Esophagus squamous epithelium (tissue), 5 donors: ENCODE results near the gene C20orf173. TPM values are rescaled to one million over a fixed set of nuclear protein-coding genes. Genes with fewer than 3 reads are reported as not detected.

Experiments used
- DNase-seq: peaks from one replicate; lab custom pipeline; 2025; lab: John Stamatoyannopoulos, UW
- H3K27ac ChIP-seq, 4 donors: fragments of 200-600 bp; sonication (generic); one replicate each; pipeline ENCODE4 v1.5.1; 2016 to 2019; ENCODE audit warnings: mild to moderate bottlenecking in 1 of 4
- H3K27me3 ChIP-seq, 4 donors: fragments of 200-600 bp; sonication (generic); 1 replicate in 3 of 4; 2 replicates in 1 of 4; pipeline versions ENCODE4 v1.5.1 to v1.6.0; 2017 to 2021; ENCODE audit warnings: antibody characterized with exemption in 1 of 4
- H3K36me3 ChIP-seq, 3 donors: fragments of 200-600 bp; sonication (generic); one replicate each; pipeline ENCODE4 v1.5.1; 2016 to 2019
- H3K4me1 ChIP-seq, 3 donors: fragments of 200-600 bp; sonication (generic); one replicate each; pipeline ENCODE4 v1.5.1; 2017 to 2019
- H3K4me3 ChIP-seq, 4 donors: fragments of 200-600 bp; sonication (generic); 1 replicate in 3 of 4; 2 replicates in 1 of 4; pipeline ENCODE4 v1.5.1; 2016 to 2019; ENCODE audit warnings: mild to moderate bottlenecking in 2 of 4, moderate library complexity in 1 of 4
- H3K9me3 ChIP-seq, 3 donors: fragments of 200-600 bp; sonication (generic); one replicate each; pipeline ENCODE4 v1.5.1; 2016 to 2019
- POLR2A ChIP-seq, 4 donors: fragments of 450-650 bp; IDR thresholded peaks; one replicate each; pipeline ENCODE4 v1.6.1; 2017; ENCODE audit warnings: antibody characterized with exemption in 4 of 4, mild to moderate bottlenecking in 4 of 4, moderate library complexity in 3 of 4
- WGBS, 2 donors: methylation state at CpG; one replicate each; pipeline ENCODE4 v1.1.5; 2018; 5-methylcytosine and 5-hydroxymethylcytosine counted together
- intact Hi-C: fragments of 100-400 bp; cut with DNase I; formaldehyde crosslinking; loops from one replicate; pipeline ENCODE4 v1.15.0; 2022
- total RNA-seq, 4 donors: library from RNA; depleted of rRNA; stranded (reverse); fragments of >200 nt; gene quantifications; one replicate each; pipeline ENCODE4 v1.1.0, GENCODE V29; 2016
- TF ChIP-seq, protein P1 (sequence below), 6 experiments: fragments of 450-650 bp in 4 of 6; fragments of 200-600 bp in 2 of 6; sonication (generic) in 2 of 6; IDR thresholded peaks; one replicate each; pipeline ENCODE4 v1.5.1; 2016 to 2019; ENCODE audit warnings: antibody characterized with exemption in 6 of 6, mild to moderate bottlenecking in 4 of 6, moderate library complexity in 4 of 6
- donor health status: DM: yes; HTN: yes; CAD: no.

The C20orf173 gene
- total RNA-seq, 4 donors from 2014 or later = not detected

DNA sequence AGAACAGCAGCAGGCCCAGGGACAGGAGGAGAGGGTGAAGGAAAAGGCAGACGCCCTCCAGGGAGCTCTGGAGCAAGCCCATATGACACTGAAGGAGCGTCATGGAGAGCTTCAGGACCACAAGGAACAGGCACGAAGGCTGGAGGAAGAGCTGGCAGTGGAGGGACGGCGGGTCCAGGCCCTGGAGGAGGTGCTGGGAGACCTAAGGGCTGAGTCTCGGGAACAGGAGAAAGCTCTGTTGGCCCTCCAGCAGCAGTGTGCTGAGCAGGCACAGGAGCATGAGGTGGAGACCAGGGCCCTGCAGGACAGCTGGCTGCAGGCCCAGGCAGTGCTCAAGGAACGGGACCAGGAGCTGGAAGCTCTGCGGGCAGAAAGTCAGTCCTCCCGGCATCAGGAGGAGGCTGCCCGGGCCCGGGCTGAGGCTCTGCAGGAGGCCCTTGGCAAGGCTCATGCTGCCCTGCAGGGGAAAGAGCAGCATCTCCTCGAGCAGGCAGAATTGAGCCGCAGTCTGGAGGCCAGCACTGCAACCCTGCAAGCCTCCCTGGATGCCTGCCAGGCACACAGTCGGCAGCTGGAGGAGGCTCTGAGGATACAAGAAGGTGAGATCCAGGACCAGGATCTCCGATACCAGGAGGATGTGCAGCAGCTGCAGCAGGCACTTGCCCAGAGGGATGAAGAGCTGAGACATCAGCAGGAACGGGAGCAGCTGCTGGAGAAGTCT, 25.5 kb downstream of the C20orf173 start:
- WGBS, 2 donors = 70 to 86% methylated on average over 10 to 13 of the region's 16 CpGs
- H3K9me3 ChIP-seq = no peaks in the 10 kb centered on the region
- no peak overlapping the region for H3K27ac ChIP-seq
- no peak for DNase-seq
- H3K4me1 ChIP-seq = no peaks in the 10 kb centered on the region
- peaks cover 25 to 100% (median 28%) of the 10 kb centered on the region in 3 donors for H3K36me3 ChIP-seq
- H3K27me3 ChIP-seq = no peaks in the 10 kb centered on the region
- TF ChIP-seq POLR2A (IDR thresholded peaks at IDR 0.05) = no peak
- TF ChIP-seq, protein P1, sequence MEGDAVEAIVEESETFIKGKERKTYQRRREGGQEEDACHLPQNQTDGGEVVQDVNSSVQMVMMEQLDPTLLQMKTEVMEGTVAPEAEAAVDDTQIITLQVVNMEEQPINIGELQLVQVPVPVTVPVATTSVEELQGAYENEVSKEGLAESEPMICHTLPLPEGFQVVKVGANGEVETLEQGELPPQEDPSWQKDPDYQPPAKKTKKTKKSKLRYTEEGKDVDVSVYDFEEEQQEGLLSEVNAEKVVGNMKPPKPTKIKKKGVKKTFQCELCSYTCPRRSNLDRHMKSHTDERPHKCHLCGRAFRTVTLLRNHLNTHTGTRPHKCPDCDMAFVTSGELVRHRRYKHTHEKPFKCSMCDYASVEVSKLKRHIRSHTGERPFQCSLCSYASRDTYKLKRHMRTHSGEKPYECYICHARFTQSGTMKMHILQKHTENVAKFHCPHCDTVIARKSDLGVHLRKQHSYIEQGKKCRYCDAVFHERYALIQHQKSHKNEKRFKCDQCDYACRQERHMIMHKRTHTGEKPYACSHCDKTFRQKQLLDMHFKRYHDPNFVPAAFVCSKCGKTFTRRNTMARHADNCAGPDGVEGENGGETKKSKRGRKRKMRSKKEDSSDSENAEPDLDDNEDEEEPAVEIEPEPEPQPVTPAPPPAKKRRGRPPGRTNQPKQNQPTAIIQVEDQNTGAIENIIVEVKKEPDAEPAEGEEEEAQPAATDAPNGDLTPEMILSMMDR (IDR thresholded peaks at IDR 0.05) = no peak
- intact Hi-C loops = no loop called here
- no peak overlapping the region for H3K4me3 ChIP-seq

DNA sequence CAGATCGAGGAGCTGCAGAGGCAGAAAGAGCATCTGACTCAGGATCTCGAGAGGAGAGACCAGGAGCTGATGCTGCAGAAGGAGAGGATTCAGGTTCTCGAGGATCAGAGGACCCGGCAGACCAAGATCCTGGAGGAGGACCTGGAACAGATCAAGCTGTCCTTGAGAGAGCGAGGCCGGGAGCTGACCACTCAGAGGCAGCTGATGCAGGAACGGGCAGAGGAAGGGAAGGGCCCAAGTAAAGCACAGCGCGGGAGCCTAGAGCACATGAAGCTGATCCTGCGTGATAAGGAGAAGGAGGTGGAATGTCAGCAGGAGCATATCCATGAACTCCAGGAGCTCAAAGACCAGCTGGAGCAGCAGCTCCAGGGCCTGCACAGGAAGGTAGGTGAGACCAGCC, 26.2 kb downstream of the C20orf173 start:
- H3K4me3 ChIP-seq = no peak overlapping the region
- WGBS, 2 donors = 93 to 94% methylated on average over 10 of the region's 10 CpGs
- no peak overlapping the region for H3K27ac ChIP-seq
- no peaks in the 10 kb centered on the region for H3K9me3 ChIP-seq
- H3K36me3 ChIP-seq = peaks cover 21 to 100% (median 25%) of the 10 kb centered on the region in 3 donors
- no peak for TF ChIP-seq POLR2A (IDR thresholded peaks at IDR 0.05)
- TF ChIP-seq, protein P1 (IDR thresholded peaks at IDR 0.05) = no peak
- no peak for DNase-seq
- intact Hi-C loops = no loop called here
- H3K4me1 ChIP-seq = no peaks in the 10 kb centered on the region
- no peaks in the 10 kb centered on the region for H3K27me3 ChIP-seq

DNA sequence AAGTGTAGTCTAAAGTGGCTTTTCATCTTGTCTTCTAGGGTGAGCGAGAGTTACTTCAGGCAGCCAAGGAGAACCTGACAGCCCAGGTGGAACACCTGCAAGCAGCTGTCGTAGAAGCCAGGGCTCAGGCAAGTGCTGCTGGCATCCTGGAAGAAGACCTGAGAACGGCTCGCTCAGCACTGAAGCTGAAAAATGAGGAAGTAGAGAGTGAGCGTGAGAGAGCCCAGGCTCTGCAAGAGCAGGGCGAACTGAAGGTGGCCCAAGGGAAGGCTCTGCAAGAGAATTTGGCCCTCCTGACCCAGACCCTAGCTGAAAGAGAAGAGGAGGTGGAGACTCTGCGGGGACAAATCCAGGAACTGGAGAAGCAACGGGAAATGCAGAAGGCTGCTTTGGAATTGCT, 27.1 kb downstream of the C20orf173 start:
- TF ChIP-seq, protein P1 (IDR thresholded peaks at IDR 0.05) = no peak
- TF ChIP-seq POLR2A (IDR thresholded peaks at IDR 0.05) = no peak
- DNase-seq = no peak
- intact Hi-C loops = no loop called here

DNA sequence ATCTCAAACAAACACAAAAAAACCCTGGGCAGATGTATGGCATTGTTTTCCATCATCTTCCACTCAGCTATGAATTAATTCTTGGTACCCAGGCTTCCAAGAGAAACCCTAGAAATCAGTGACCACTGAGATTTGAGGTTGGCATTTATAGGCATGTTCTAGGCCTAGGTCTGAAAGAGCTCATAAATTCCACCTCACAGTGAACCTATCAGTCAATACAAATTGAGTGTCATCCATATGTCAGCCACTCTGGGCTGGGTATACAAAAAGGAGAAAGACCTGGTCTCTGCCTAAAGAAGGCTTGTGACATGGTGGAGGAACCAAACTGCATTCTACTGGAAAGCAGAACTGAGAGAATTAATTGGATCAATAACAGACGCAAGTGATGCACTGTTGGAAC, 30.2 kb downstream of the C20orf173 start:
- H3K27ac ChIP-seq = no peak overlapping the region
- no peaks in the 10 kb centered on the region for H3K27me3 ChIP-seq
- DNase-seq = no peak
- TF ChIP-seq, protein P1 (IDR thresholded peaks at IDR 0.05) = no peak
- TF ChIP-seq POLR2A (IDR thresholded peaks at IDR 0.05) = no peak
- H3K9me3 ChIP-seq = no peaks in the 10 kb centered on the region
- intact Hi-C loops = no loop called here
- H3K4me3 ChIP-seq = no peak overlapping the region
- 78 to 100% methylated on average over 1 of the region's 1 CpG for WGBS, 2 donors
- H3K4me1 ChIP-seq = peaks cover 0 to 12% (median 0%) of the 10 kb centered on the region in 3 donors
- peaks cover 44 to 100% (median 45%) of the 10 kb centered on the region in 3 donors for H3K36me3 ChIP-seq

More for the DNA sequence above, 27.1 kb downstream of the C20orf173 start:
- Histone ChIP-seq H3K36me3 (peaks cover 22 to 100% (median 33%) of the 10 kb centered on the region in 3 donors), H3K9me3 (no peaks in the 10 kb centered on the region), H3K27ac (no peak overlapping the region), H3K27me3 (no peaks in the 10 kb centered on the region), H3K4me1 (peaks cover 0 to 9% (median 0%) of the 10 kb centered on the region in 3 donors), H3K4me3 (no peak overlapping the region)
- WGBS, 2 donors = 73 to 88% methylated on average over 8 of the region's 8 CpGs

GRCh38 chr20:35497780-35498189, 31.7 kb downstream of the C20orf173 start:
- Histone ChIP-seq H3K4me3 (no peak overlapping the region), H3K4me1 (peaks cover 0 to 12% (median 0%) of the 10 kb centered on the region in 3 donors), H3K27ac (peak overlapping the region in 2 of 4 donors; percentile 62 to 64), H3K36me3 (peaks cover 42 to 100% (median 59%) of the 10 kb centered on the region in 3 donors), H3K27me3 (no peaks in the 10 kb centered on the region), H3K9me3 (no peaks in the 10 kb centered on the region)
- TF ChIP-seq, protein P1 (IDR thresholded peaks at IDR 0.05) = no peak
- TF ChIP-seq POLR2A (IDR thresholded peaks at IDR 0.05) = no peak
- intact Hi-C loops = no loop called here
- WGBS, 2 donors = 89% methylated on average over 6 of the region's 9 CpGs; no CpG with 5 or more reads in 1 of the 2 donors
- DNase-seq = no peak
